SJCRH30 (cell line): Measurements from ENCODE around the gene LENG1. TPM values are rescaled to one million over a fixed set of nuclear protein-coding genes. Genes with fewer than 3 reads are reported as not detected.

Experiments
- DNase-seq, 2 experiments: peaks; one replicate each; pipeline ENCODE4 v3.0.0-alpha.2; 2015 to 2020
- H3K27ac ChIP-seq: fragments of 250-450 bp; sonication (Bioruptor Pico); 2 replicates; pipeline ENCODE4 v1.5.1; 2020; ENCODE audit warnings: mild to moderate bottlenecking, moderate library complexity
- H3K27me3 ChIP-seq: fragments of 250-450 bp; sonication (Bioruptor Pico); 2 replicates; pipeline ENCODE4 v1.5.1; 2020; ENCODE audit warnings: mild to moderate bottlenecking, moderate library complexity
- H3K36me3 ChIP-seq: fragments of 250-450 bp; sonication (Bioruptor Pico); 2 replicates; pipeline ENCODE4 v1.5.1; 2020; ENCODE audit warnings: mild to moderate bottlenecking, moderate library complexity
- H3K4me1 ChIP-seq: fragments of 250-450 bp; sonication (Bioruptor Pico); 2 replicates; pipeline ENCODE4 v1.5.1; 2020; ENCODE audit warnings: mild to moderate bottlenecking, moderate library complexity
- H3K4me3 ChIP-seq: fragments of 250-450 bp; sonication (Bioruptor Pico); 2 replicates; pipeline ENCODE4 v1.5.1; 2020; ENCODE audit warnings: mild to moderate bottlenecking, moderate library complexity
- H3K9me3 ChIP-seq: fragments of 250-450 bp; sonication (Bioruptor Pico); replicated peaks from 2 replicates; pipeline ENCODE4 v1.5.1; 2020; ENCODE audit warnings: mild to moderate bottlenecking, moderate library complexity
- total RNA-seq: library from RNA; depleted of rRNA; stranded (reverse); fragments of >200 nt; shearing (Covaris generic); gene quantifications from 2 replicates; pipeline ENCODE4 v1.2.3, GENCODE V29; 2014; rRNA removed

LENG1 gene
- total RNA-seq, 1 experiment from 2014 or later: 5.6 TPM

DNA sequence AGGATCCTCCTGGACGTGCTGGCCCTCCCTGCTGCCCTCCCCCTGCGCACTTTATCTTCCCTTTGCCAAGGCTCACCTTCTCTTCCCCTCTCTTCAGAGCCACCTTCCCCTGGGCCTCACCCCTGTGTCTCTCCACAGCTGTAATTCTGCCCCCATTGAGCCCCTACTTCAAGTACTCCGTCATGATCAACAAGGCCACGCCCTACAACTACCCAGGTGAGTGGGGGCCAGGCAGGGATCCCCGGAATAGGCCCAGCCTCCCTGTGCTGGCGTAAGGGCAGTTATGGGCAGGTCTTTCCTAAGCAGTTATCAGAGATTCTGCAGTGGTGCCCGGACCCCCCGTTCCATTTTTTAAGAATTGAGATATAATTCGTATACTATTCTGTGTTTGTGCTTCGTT, 53.7 kb downstream of the LENG1 start:
- H3K36me3 ChIP-seq: peaks cover 13% of the 10 kb centered on the region; the same call in 1 of the 2 replicates
- no peak for DNase-seq
- H3K4me3 ChIP-seq: no peak overlapping the region
- no peak overlapping the region for H3K27ac ChIP-seq
- H3K9me3 ChIP-seq: no peaks in the 10 kb centered on the region
- no peaks in the 10 kb centered on the region for H3K4me1 ChIP-seq
- no peaks in the 10 kb centered on the region for H3K27me3 ChIP-seq

Other genes with a start within 250 kb of the LENG1 start
- not detected in 2 replicates for gene CACNG8, start 196.8 kb downstream of the LENG1 start, total RNA-seq
- 0.76 and 2.0 TPM in 2 replicates for gene CACNG6, start 168.1 kb downstream of the LENG1 start, total RNA-seq
- not detected in 2 replicates for gene VSTM1, start 95.8 kb downstream of the LENG1 start, total RNA-seq
- not detected in 2 replicates for gene TARM1, start 78.4 kb downstream of the LENG1 start, total RNA-seq
- 0.26 TPM in 1 of 2 replicates, not detected in the other for gene OSCAR, start 58.9 kb downstream of the LENG1 start, total RNA-seq
- 40.4 and 62.0 TPM in 2 replicates for gene NDUFA3, start 56.9 kb downstream of the LENG1 start, total RNA-seq
- 10.0 and 10.3 TPM in 2 replicates for gene TFPT, start 44.1 kb downstream of the LENG1 start, total RNA-seq
- gene PRPF31, start 44.0 kb downstream of the LENG1 start, total RNA-seq: 65.6 and 67.3 TPM in 2 replicates
- gene CNOT3, start 22.0 kb downstream of the LENG1 start, total RNA-seq: 27.5 and 27.6 TPM in 2 replicates
- gene TMC4, start 13.4 kb upstream of the LENG1 start, total RNA-seq: not detected in 2 replicates
- 32.1 and 34.6 TPM in 2 replicates for gene MBOAT7, start 29.9 kb upstream of the LENG1 start, total RNA-seq
- gene TSEN34, start 31.6 kb upstream of the LENG1 start, total RNA-seq: 70.7 and 81.6 TPM in 2 replicates
- 2,113 and 3,052 TPM in 2 replicates for gene RPS9, start 41.1 kb upstream of the LENG1 start, total RNA-seq
- 0.25 and 0.71 TPM in 2 replicates for gene LILRB3, start 63.3 kb upstream of the LENG1 start, total RNA-seq
- gene LILRA6, start 83.1 kb upstream of the LENG1 start, total RNA-seq: not detected in 2 replicates
- 0.02 TPM in 1 of 2 replicates, not detected in the other for gene LILRB5, start 97.6 kb upstream of the LENG1 start, total RNA-seq
- not detected in 2 replicates for gene LILRB2, start 121.4 kb upstream of the LENG1 start, total RNA-seq
- gene LILRA5, start 153.4 kb upstream of the LENG1 start, total RNA-seq: not detected in 2 replicates
- gene LILRA4, start 179.4 kb upstream of the LENG1 start, total RNA-seq: not detected in 2 replicates
- not detected in 2 replicates for gene LAIR1, start 205.2 kb upstream of the LENG1 start, total RNA-seq